Activated CD8-positive, alpha-beta T cell treated with anti-CD3 and anti-CD28 coated beads, Interleukin-2, amount 10 ng/mL, durations not matched to agents 7 days and 5 days (primary cell): Measurements from ENCODE around the gene PPIL4. TPM values are rescaled to one million over a fixed set of nuclear protein-coding genes. Genes with fewer than 3 reads are reported as not detected.
A peak's percentile ranks its signal among the peaks of the same experiment; 100 is the strongest.
"Not testable (repeated sequence)": the region's sequence is repeated elsewhere in the genome, so short reads cannot be mapped to it uniquely, and the experiment has no call there.

Experiments
- ATAC-seq: fragments of 150-1000 bp; cut with Tn5 transposase; one replicate; pipeline ENCODE4 v1.10.0; 2021; ENCODE audit warnings: moderate library complexity
- CTCF ChIA-PET: fragments of 350-600 bp; sonication (Branson Sonifier 250); formaldehyde crosslinking; loops from one replicate; lab custom pipeline; 2021; ENCODE audit warnings: antibody characterized with exemption; lab: Charles Lee
- POLR2A ChIA-PET: fragments of 350-600 bp; sonication (Branson Sonifier 250); formaldehyde crosslinking; loops from one replicate; lab custom pipeline; 2021; ENCODE audit warnings: antibody characterized with exemption; lab: Charles Lee
- DNase-seq: peaks from one replicate; pipeline ENCODE4 v3.0.0-alpha.2; 2020
- H3K27ac Mint-ChIP-seq: one replicate; pipeline ENCODE4 v1.8.0; 2021; ENCODE audit warnings: mild to moderate bottlenecking, mixed read lengths
- H3K27me3 Mint-ChIP-seq: one replicate; pipeline ENCODE4 v1.8.0; 2021; ENCODE audit warnings: low read depth, mixed read lengths
- H3K36me3 Mint-ChIP-seq: one replicate; pipeline ENCODE4 v1.8.0; 2021; ENCODE audit warnings: low read depth, mixed read lengths
- H3K4me1 Mint-ChIP-seq: one replicate; pipeline ENCODE4 v1.8.0; 2021; ENCODE audit warnings: low read depth, mixed read lengths
- H3K4me3 Mint-ChIP-seq: one replicate; pipeline ENCODE4 v1.8.0; 2021; ENCODE audit warnings: mild to moderate bottlenecking, mixed read lengths
- H3K9me3 Mint-ChIP-seq: one replicate; pipeline ENCODE4 v1.8.0; 2022; ENCODE audit warnings: mixed read lengths; ENCODE audit not compliant: insufficient read depth
- total RNA-seq, 2 experiments: library from RNA; stranded (reverse); gene quantifications; one replicate each; pipeline ENCODE4 v1.2.3, GENCODE V29; 2021

Gene PPIL4
- total RNA-seq, 2 experiments from 2014 or later, result 17.4 to 18.5 TPM

- not testable (repeated sequence) for H3K9me3 Mint-ChIP-seq, ATAC-seq, H3K27me3 Mint-ChIP-seq, H3K27ac Mint-ChIP-seq, DNase-seq, H3K36me3 Mint-ChIP-seq, H3K4me3 Mint-ChIP-seq
- ChIA-PET POLR2A (interaction anchor here (1.4 to 3.1 kb wide), 2 partner anchors 11 to 12 kb away, joined by 4 to 26 read pairs; partner anchors contain the start of gene ZC3H12D), CTCF (interaction anchor here (1.4 to 4.1 kb wide), 4 partner anchors 9 to 468 kb away, joined by 4 to 31 read pairs (median 4); no protein-coding TSS in a partner anchor)
- H3K4me1 Mint-ChIP-seq, result peaks cover 46% of the 10 kb centered on the region
Measured at GRCh38 chr6:149496597-149496996, 49.2 kb downstream of the PPIL4 start.

GRCh38 chr6:149495349-149496016, 50.4 kb downstream of the PPIL4 start:
- Mint-ChIP-seq H3K27ac (peak overlapping the region; percentile 47), H3K4me1 (peaks cover 46% of the 10 kb centered on the region), H3K4me3 (peak overlapping the region; percentile 42)
- ATAC-seq, result peak; percentile 25
- not testable (repeated sequence) for H3K36me3 Mint-ChIP-seq, H3K27me3 Mint-ChIP-seq, DNase-seq, H3K9me3 Mint-ChIP-seq
- POLR2A ChIA-PET, result interaction anchor here (0.6 to 3.1 kb wide), 10 partner anchors 10 to 735 kb away, joined by 3 to 26 read pairs (median 4); partner anchors contain the start of genes PPIL4 and ZC3H12D
- CTCF ChIA-PET, result interaction anchor here (0.8 to 4.1 kb wide), 10 partner anchors 8 to 467 kb away, joined by 3 to 31 read pairs (median 4); no protein-coding TSS in a partner anchor

- peak; percentile 84 for ATAC-seq
Measured at GRCh38 chr6:149494810-149495209, 51.0 kb downstream of the PPIL4 start.

GRCh38 chr6:149493761-149494320, 52.0 kb downstream of the PPIL4 start:
- ChIA-PET POLR2A (interaction anchor here (0.7 to 1.4 kb wide), 3 partner anchors 9 to 22 kb away, joined by 3 to 6 read pairs (median 4); partner anchors contain the start of gene ZC3H12D), CTCF (interaction anchor here (0.9 to 4.1 kb wide), 2 partner anchors 9 to 23 kb away, joined by 3 to 31 read pairs; no protein-coding TSS in a partner anchor)
- no peaks in the 10 kb centered on the region for H3K27me3 Mint-ChIP-seq
- no peak overlapping the region for H3K4me3 Mint-ChIP-seq
- H3K27ac Mint-ChIP-seq, result no peak overlapping the region
- DNase-seq, result no peak
- H3K9me3 Mint-ChIP-seq, result no peaks in the 10 kb centered on the region
- ATAC-seq, result no peak
- peaks cover 3% of the 10 kb centered on the region for H3K36me3 Mint-ChIP-seq
- H3K4me1 Mint-ChIP-seq, result peaks cover 46% of the 10 kb centered on the region

More at GRCh38 chr6:149494810-149495209, 51.0 kb downstream of the PPIL4 start:
- H3K36me3 Mint-ChIP-seq, H3K9me3 Mint-ChIP-seq, H3K27me3 Mint-ChIP-seq, DNase-seq: not testable (repeated sequence)
- CTCF ChIA-PET, result interaction anchor here (0.8 to 4.1 kb wide), 8 partner anchors 8 to 464 kb away, joined by 3 to 31 read pairs (median 4); no protein-coding TSS in a partner anchor
- Mint-ChIP-seq H3K4me3 (peak overlapping the region; percentile 42), H3K4me1 (peaks cover 46% of the 10 kb centered on the region), H3K27ac (peak overlapping the region; percentile 47)
- POLR2A ChIA-PET, result interaction anchor here (0.6 to 3.1 kb wide), 10 partner anchors 9 to 734 kb away, joined by 3 to 26 read pairs (median 4); partner anchors contain the start of genes PPIL4 and ZC3H12D

- no peak for ATAC-seq
- no peak for DNase-seq
- ChIA-PET CTCF (interaction anchor here (1.0 kb wide), 1 partner anchor 24 kb away, joined by 3 read pairs; no protein-coding TSS in a partner anchor), POLR2A (interaction anchor here (0.7 to 1.4 kb wide), 3 partner anchors 8 to 1180 kb away, joined by 3 to 6 read pairs (median 3); partner anchors contain the start of gene ZC3H12D)
- Mint-ChIP-seq H3K4me1 (peaks cover 49% of the 10 kb centered on the region), H3K4me3 (no peak overlapping the region), H3K27ac (no peak overlapping the region), H3K27me3 (no peaks in the 10 kb centered on the region), H3K9me3 (no peaks in the 10 kb centered on the region), H3K36me3 (peaks cover 1% of the 10 kb centered on the region)
Measured at GRCh38 chr6:149492798-149493343, 53.0 kb downstream of the PPIL4 start.

GRCh38 chr6:149489967-149490366, 55.9 kb downstream of the PPIL4 start:
- CTCF ChIA-PET, result interaction anchor here (0.8 to 2.2 kb wide), 3 partner anchors 17 to 20 kb away, joined by 3 to 7 read pairs (median 4); no protein-coding TSS in a partner anchor
- Mint-ChIP-seq H3K36me3 (no peaks in the 10 kb centered on the region), H3K4me1 (peaks cover 37% of the 10 kb centered on the region), H3K27me3 (no peaks in the 10 kb centered on the region), H3K4me3 (no peak overlapping the region), H3K27ac (no peak overlapping the region), H3K9me3 (no peaks in the 10 kb centered on the region)
- POLR2A ChIA-PET, result interaction anchor here (0.7 kb wide), 1 partner anchor 11 kb away, joined by 3 read pairs; no protein-coding TSS in a partner anchor
- ATAC-seq, result no peak
- DNase-seq, result no peak

GRCh38 chr6:149488815-149489214, 57.0 kb downstream of the PPIL4 start:
- Mint-ChIP-seq H3K36me3 (no peaks in the 10 kb centered on the region), H3K4me1 (peaks cover 37% of the 10 kb centered on the region), H3K27ac (no peak overlapping the region), H3K4me3 (no peak overlapping the region), H3K27me3 (no peaks in the 10 kb centered on the region), H3K9me3 (no peaks in the 10 kb centered on the region)
- CTCF ChIA-PET, result interaction anchor here (0.9 to 2.2 kb wide), 3 partner anchors 15 to 57 kb away, joined by 3 to 7 read pairs (median 4); no protein-coding TSS in a partner anchor
- ATAC-seq, result no peak
- DNase-seq, result no peak
- POLR2A ChIA-PET, result no interaction called here

- ChIA-PET POLR2A (interaction anchor here (3.3 kb wide), 1 partner anchor 8 kb away, joined by 26 read pairs; no protein-coding TSS in a partner anchor), CTCF (no interaction called here)
- H3K27ac Mint-ChIP-seq, result no peak overlapping the region
- no peaks in the 10 kb centered on the region for H3K36me3 Mint-ChIP-seq
- H3K9me3 Mint-ChIP-seq, result no peaks in the 10 kb centered on the region
- DNase-seq, result no peak
- no peak for ATAC-seq
- H3K4me3 Mint-ChIP-seq, result no peak overlapping the region
- peaks cover 40% of the 10 kb centered on the region for H3K4me1 Mint-ChIP-seq
- no peaks in the 10 kb centered on the region for H3K27me3 Mint-ChIP-seq
Measured at GRCh38 chr6:149487316-149487715, 58.5 kb downstream of the PPIL4 start.

GRCh38 chr6:149484733-149485700, 60.8 kb downstream of the PPIL4 start, which contains the start of gene ZC3H12D:
ZC3H12D (minus strand) TSS chr6:149485014; CDS start chr6:149474543, 10,471 bp downstream.
- Mint-ChIP-seq H3K27ac (peak within 1 kb of the TSS; percentile 95), H3K27me3 (no peaks in the 10 kb centered on the region), H3K4me1 (peaks cover 59% of the 10 kb centered on the region), H3K4me3 (peak within 1 kb of the TSS; percentile 84), H3K36me3 (peaks cover 3% of the 10 kb centered on the region), H3K9me3 (no peaks in the 10 kb centered on the region)
- ChIA-PET CTCF (interaction anchor here (1.0 to 3.9 kb wide), 11 partner anchors 11 to 456 kb away, joined by 3 to 24 read pairs (median 4); no protein-coding TSS in a partner anchor), POLR2A (interaction anchor here (0.8 to 3.3 kb wide), 9 partner anchors 8 to 61 kb away, joined by 3 to 26 read pairs (median 6); partner anchors contain the start of gene PPIL4)
- ATAC-seq (peak; percentile 78), DNase-seq (peak; percentile 82)
